HL-60/S4 treated with retinoic acid at 250 ng/mL for 4 days and 3 days (cell line): ENCODE results near the gene CYB5D1.

ENCODE experiments used
- in situ Hi-C: fragments of 300-500 bp; cut with MboI; formaldehyde crosslinking; loops from 2 replicates; pipeline ENCODE4 v1.7.0; 2022; ENCODE audit warnings: low sequenced_read_pairs

CYB5D1 gene

DNA sequence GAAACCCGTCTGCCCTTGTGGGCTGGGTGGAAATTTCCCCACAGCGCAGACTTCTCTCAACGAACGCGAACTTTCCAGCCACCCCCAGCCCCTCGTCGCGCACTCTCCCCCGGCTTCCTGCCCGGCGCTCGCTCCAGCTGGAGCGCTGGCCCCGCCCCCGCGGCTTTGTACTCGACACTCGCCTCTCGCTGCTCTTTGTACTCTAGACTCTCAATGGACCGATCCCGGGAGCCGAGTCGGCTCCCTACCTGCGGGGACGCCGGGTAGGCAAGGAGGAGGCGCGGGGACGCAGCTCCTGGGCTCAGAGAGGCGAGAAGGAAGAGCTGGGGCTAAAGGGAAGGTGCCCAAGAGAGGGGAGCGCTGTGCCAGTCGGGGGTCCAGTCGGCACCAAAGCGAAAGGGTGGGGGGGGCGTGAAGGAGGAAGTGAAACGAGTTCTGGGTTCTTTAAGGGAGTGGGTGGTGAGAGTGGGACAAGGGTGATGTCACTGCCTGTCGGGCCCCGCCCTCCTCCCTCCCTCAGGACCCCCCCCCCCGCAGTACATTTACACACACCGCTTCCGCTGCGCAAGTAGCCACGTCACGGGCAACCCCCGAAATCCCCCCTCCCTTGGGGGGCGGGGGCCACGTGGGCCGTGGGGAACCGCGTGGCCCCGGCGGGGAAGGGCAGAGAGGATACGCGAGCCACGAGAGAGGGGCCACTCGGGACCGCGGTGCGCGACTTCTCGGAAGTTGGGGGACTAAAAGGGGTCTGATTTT is 14.1 kb upstream of the CYB5D1 start:
- in situ Hi-C loops, result no loop called here

- in situ Hi-C loops, result no loop called here
Observed at GRCh38 chr17:7844292-7845154, 13.3 kb upstream of the CYB5D1 start.

GRCh38 chr17:7845359-7846062 is 12.3 kb upstream of the CYB5D1 start:
- in situ Hi-C loops, result no loop called here

DNA sequence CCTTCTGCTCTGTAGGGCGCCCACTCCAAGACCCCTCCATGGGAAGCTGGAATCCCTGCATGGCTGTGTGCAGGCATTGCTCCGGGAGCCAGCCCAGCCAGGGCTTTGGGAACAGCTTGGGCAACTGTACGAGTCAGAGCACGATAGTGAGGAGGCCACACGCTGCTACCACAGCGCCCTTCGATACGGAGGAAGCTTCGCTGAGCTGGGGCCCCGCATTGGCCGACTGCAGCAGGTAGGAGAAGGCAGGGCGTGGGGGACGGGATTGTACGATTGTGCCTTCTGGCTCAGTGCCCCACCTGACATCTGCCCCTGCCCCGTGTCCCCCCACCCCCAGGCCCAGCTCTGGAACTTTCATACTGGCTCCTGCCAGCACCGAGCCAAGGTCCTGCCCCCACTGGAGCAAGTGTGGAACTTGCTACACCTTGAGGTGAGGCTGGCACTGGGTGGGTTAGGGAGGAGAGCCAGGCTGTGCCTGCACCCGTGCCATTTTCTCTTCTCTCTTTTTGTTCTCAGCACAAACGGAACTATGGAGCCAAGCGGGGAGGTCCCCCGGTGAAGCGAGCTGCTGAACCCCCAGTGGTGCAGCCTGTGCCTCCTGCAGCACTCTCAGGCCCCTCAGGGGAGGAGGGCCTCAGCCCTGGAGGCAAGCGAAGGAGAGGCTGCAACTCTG is 11.6 kb upstream of the CYB5D1 start:
- in situ Hi-C loops, result no loop called here

DNA sequence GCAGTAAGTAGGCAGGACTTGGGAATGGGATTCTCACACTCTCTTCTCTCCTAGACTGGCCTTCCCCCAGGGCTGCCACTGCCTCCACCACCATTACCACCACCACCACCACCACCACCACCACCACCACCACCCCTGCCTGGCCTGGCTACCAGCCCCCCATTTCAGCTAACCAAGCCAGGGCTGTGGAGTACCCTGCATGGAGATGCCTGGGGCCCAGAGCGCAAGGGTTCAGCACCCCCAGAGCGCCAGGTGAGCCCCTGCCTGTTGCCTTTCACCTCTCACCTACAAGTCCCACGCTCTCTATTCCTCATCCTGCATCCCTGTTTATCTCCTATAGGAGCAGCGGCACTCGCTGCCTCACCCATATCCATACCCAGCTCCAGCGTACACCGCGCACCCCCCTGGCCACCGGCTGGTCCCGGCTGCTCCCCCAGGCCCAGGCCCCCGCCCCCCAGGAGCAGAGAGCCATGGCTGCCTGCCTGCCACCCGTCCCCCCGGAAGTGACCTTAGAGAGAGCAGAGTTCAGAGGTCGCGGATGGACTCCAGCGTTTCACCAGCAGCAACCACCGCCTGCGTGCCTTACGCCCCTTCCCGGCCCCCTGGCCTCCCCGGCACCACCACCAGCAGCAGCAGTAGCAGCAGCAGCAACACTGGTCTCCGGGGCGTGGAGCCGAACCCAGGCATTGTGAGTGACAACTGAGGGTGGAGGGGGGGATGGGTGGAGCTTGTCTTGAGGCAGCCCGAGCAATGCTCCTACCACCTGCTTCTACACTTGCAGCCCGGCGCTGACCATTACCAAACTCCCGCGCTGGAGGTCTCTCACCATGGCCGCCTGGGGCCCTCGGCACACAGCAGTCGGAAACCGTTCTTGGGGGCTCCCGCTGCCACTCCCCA is 10.8 kb upstream of the CYB5D1 start:
- in situ Hi-C loops, result no loop called here

DNA sequence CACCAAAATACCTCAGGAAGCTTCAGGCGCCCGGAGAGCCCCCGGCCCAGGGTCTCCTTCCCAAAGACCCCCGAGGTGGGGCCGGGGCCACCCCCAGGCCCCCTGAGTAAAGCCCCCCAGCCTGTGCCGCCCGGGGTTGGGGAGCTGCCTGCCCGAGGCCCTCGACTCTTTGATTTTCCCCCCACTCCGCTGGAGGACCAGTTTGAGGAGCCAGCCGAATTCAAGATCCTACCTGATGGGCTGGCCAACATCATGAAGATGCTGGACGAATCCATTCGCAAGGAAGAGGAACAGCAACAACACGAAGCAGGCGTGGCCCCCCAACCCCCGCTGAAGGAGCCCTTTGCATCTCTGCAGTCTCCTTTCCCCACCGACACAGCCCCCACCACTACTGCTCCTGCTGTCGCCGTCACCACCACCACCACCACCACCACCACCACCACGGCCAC is 9.6 kb upstream of the CYB5D1 start:
- in situ Hi-C loops, result no loop called here

DNA sequence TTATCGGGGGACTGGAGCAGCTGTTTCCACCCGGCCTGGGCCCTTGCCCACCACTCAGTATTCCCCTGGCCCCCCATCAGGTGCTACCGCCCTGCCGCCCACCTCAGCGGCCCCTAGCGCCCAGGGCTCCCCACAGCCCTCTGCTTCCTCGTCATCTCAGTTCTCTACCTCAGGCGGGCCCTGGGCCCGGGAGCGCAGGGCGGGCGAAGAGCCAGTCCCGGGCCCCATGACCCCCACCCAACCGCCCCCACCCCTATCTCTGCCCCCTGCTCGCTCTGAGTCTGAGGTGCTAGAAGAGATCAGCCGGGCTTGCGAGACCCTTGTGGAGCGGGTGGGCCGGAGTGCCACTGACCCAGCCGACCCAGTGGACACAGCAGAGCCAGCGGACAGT is 9.1 kb upstream of the CYB5D1 start:
- in situ Hi-C loops, result no loop called here

DNA sequence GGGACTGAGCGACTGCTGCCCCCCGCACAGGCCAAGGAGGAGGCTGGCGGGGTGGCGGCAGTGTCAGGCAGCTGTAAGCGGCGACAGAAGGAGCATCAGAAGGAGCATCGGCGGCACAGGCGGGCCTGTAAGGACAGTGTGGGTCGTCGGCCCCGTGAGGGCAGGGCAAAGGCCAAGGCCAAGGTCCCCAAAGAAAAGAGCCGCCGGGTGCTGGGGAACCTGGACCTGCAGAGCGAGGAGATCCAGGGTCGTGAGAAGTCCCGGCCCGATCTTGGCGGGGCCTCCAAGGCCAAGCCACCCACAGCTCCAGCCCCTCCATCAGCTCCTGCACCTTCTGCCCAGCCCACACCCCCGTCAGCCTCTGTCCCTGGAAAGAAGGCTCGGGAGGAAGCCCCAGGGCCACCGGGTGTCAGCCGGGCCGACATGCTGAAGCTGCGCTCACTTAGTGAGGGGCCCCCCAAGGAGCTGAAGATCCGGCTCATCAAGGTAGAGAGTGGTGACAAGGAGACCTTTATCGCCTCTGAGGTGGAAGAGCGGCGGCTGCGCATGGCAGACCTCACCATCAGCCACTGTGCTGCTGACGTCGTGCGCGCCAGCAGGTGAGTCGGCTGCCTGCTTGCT is 8.6 kb upstream of the CYB5D1 start:
- in situ Hi-C loops, result no loop called here

- in situ Hi-C loops, result no loop called here
Observed at GRCh38 chr17:7849751-7850504, 7.9 kb upstream of the CYB5D1 start.

- in situ Hi-C loops, result no loop called here
Observed at GRCh38 chr17:7850701-7851437, 6.9 kb upstream of the CYB5D1 start.

DNA sequence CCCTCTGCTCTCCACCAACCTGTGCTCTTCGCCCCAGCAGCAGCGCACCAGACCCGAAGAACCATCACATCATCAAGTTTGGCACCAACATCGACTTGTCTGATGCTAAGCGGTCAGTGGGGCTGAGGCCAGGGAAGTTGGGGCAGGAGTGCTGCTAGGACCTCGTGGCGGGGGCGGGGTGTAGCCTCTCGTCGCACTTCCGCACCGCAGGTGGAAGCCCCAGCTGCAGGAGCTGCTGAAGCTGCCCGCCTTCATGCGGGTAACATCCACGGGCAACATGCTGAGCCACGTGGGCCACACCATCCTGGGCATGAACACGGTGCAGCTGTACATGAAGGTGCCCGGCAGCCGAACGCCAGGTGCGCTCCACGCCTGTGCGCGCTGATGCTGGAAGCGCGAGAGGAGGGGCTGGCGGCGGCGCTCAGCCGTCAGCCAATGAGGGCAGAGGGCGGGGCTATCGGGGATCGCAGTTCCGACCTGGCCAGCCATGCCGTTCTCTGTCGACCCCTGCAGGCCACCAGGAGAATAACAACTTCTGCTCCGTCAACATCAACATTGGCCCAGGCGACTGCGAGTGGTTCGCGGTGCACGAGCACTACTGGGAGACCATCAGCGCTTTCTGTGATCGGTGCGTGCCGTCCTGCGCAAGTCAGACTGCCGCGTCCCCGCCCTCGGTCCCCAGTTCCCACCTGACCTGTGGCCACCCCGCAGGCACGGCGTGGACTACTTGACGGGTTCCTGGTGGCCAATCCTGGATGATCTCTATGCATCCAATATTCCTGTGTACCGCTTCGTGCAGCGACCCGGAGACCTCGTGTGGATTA is 6.2 kb upstream of the CYB5D1 start:
- in situ Hi-C loops, result no loop called here

DNA sequence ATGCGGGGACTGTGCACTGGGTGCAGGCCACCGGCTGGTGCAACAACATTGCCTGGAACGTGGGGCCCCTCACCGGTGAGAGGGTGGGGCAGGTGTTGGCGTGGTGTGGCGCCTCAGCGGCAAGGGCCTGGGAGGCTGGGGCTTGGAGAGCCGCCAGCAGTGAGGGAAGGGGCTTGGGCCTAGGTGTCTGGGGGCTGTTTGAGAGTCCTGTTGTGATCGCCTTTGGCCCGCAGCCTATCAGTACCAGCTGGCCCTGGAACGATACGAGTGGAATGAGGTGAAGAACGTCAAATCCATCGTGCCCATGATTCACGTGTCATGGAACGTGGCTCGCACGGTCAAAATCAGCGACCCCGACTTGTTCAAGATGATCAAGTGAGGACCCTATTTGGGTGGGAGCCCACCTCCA is 5.5 kb upstream of the CYB5D1 start:
- in situ Hi-C loops, result no loop called here

DNA sequence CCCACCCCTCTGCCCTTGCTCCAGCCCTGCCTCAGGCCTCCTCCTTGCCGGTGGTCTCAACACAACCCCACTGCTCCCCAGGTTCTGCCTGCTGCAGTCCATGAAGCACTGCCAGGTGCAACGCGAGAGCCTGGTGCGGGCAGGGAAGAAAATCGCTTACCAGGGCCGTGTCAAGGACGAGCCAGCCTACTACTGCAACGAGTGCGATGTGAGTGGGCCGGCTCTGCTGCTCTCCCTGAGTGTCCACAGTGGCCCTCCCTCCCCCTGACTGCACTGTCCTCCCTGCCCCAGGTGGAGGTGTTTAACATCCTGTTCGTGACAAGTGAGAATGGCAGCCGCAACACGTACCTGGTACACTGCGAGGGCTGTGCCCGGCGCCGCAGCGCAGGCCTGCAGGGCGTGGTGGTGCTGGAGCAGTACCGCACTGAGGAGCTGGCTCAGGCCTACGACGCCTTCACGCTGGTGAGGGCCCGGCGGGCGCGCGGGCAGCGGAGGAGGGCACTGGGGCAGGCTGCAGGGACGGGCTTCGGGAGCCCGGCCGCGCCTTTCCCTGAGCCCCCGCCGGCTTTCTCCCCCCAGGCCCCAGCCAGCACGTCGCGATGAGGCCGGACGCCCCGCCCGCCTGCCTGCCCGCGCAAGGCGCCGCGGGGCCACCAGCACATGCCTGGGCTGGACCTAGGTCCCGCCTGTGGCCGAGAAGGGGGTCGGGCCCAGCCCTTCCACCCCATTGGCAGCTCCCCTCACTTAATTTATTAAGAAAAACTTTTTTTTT is 4.7 kb upstream of the CYB5D1 start:
- in situ Hi-C loops, result no loop called here

- in situ Hi-C loops, result no loop called here
Observed at GRCh38 chr17:7853691-7854038, 4.1 kb upstream of the CYB5D1 start.

- in situ Hi-C loops, result no loop called here
Observed at GRCh38 chr17:7854078-7854777, 3.6 kb upstream of the CYB5D1 start.
